GM12874 (cell line): Measurements from ENCODE around the gene KCNH1.

ENCODE experiments used
- TF ChIP-seq, protein P1 (sequence below): IDR thresholded peaks from 2 replicates; pipeline ENCODE4 v1.5.1; 2011; ENCODE audit warnings: low read depth, mild to moderate bottlenecking, control low read depth, low read length, moderate library complexity; ENCODE audit not compliant: insufficient read depth

KCNH1 gene

GRCh38 chr1:210776712-210777111, 357.2 kb downstream of the KCNH1 start:
- TF ChIP-seq, protein P1, sequence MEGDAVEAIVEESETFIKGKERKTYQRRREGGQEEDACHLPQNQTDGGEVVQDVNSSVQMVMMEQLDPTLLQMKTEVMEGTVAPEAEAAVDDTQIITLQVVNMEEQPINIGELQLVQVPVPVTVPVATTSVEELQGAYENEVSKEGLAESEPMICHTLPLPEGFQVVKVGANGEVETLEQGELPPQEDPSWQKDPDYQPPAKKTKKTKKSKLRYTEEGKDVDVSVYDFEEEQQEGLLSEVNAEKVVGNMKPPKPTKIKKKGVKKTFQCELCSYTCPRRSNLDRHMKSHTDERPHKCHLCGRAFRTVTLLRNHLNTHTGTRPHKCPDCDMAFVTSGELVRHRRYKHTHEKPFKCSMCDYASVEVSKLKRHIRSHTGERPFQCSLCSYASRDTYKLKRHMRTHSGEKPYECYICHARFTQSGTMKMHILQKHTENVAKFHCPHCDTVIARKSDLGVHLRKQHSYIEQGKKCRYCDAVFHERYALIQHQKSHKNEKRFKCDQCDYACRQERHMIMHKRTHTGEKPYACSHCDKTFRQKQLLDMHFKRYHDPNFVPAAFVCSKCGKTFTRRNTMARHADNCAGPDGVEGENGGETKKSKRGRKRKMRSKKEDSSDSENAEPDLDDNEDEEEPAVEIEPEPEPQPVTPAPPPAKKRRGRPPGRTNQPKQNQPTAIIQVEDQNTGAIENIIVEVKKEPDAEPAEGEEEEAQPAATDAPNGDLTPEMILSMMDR = no peak

GRCh38 chr1:210775289-210775688, 358.7 kb downstream of the KCNH1 start:
- TF ChIP-seq, protein P1 = no peak

DNA sequence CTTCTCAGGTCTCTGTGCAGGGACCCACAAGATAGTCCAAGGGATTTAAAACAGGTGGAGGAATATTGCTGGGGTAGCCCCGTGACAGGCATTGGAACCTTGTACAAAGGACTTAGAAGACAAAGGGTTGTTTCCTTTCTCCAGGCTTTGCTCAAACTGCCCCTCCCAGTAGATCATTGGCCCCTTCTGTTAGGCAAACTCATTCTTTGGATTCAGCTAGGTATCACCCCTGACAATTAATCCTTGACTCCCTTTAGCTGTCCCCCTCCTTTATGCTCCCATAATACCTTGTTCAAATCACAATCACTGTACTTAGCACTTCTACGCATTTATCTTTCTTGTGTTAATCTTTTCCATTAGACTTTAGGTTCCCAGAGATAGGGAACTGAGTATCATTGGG, 360.5 kb downstream of the KCNH1 start:
- TF ChIP-seq, protein P1 = no peak

GRCh38 chr1:210771131-210771530, 362.8 kb downstream of the KCNH1 start:
- TF ChIP-seq, protein P1 = no peak

DNA sequence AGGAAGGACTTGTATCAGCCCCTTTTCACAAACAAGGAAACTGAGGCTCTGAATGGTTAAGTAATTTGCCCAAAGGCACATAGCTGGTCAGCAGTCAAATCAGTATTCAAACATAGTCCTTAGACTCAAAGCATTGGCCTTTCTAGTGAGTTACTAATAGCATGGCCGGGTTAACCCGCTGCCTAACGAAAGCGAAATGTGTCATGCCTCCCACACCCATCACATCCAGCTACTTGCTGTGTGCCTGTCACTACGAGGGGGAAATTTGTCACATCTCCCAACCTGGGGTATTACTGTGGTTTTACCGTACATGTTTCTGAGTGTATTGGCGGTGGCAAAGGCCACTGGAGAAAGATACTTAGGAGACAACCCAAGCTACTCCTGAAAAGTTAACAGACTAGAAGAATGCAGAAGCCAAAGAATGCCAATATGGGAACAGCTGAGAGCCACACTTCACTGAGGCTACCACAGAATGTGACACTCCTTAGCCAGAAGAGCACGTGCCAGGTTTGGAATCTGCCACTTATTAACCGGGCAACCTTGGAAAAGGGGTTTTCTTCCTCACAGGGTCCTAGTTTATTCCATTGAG, 363.5 kb downstream of the KCNH1 start:
- TF ChIP-seq, protein P1 = no peak

DNA sequence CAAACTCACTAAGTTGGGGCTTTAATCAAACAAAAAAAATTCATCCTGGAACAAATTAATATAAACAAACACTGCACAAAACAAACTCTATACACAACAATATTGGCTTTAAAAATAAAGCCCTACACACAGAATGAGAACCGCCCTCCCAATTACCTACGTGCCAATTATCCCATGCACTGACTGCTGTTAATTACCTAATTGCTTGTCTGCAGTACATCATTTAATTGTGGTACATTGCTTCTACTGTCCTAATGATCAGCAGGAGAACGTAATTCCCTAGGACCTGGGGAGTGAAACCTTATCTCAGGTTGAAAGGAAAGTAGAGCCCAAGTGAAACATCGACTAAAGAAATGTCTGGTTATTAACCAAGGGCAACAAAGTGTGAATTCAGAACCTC, 364.5 kb downstream of the KCNH1 start:
- TF ChIP-seq, protein P1 = no peak

- TF ChIP-seq, protein P1 = no peak
Observed at GRCh38 chr1:210764536-210764935, 369.4 kb downstream of the KCNH1 start.
